K562 (cell line): ENCODE measurements around the gene SLC39A11. TPM values are rescaled to one million over a fixed set of nuclear protein-coding genes. Genes with fewer than 3 reads are reported as not detected.

Experiments used
- ATF7 ChIP-seq: fragments of 450-650 bp; IDR thresholded peaks from 2 replicates; pipeline ENCODE4 v1.7.1; 2014; ENCODE audit warnings: mild to moderate bottlenecking, moderate library complexity
- CREM ChIP-seq: IDR thresholded peaks from 2 replicates; pipeline ENCODE4 v1.6.1; 2014; ENCODE audit warnings: antibody characterized with exemption, low read depth
- HMG20A ChIP-seq: fragments of 450-650 bp; formaldehyde crosslinking; conservative IDR thresholded peaks from 2 replicates; pipeline ENCODE4 v1.4.0; 2020; ENCODE audit warnings: mild to moderate bottlenecking, mixed read lengths
- MAZ ChIP-seq, 2 experiments: fragments of 450-650 bp in 1 of 2; sonication (generic) in 1 of 2; formaldehyde crosslinking; IDR thresholded peaks in 1 of 2; conservative IDR thresholded peaks in 1 of 2; 2 replicates each; pipeline versions ENCODE4 v1.4.0 to v1.5.0; 2020; ENCODE audit warnings: mild to moderate bottlenecking in 1 of 2, missing genetic modification reagents in 1 of 2
- SMAD3 ChIP-seq: fragments of 450-650 bp; formaldehyde crosslinking; conservative IDR thresholded peaks from 2 replicates; pipeline ENCODE4 v1.4.0; 2020; ENCODE audit warnings: mild to moderate bottlenecking
- ZBTB1 ChIP-seq: sonication (generic); formaldehyde crosslinking; IDR thresholded peaks from 2 replicates; pipeline ENCODE4 v1.8.1; 2023; ENCODE audit warnings: missing genetic modification reagents, low read depth, mild to moderate bottlenecking, borderline replicate concordance
- ZBTB43 ChIP-seq: sonication (generic); formaldehyde crosslinking; IDR thresholded peaks from 2 replicates; pipeline ENCODE4 v1.8.0; 2023; ENCODE audit warnings: mild to moderate bottlenecking, missing genetic modification reagents
- ZBTB9 ChIP-seq: fragments of 450-650 bp; formaldehyde crosslinking; IDR thresholded peaks from 2 replicates; pipeline ENCODE4 v1.4.0; 2020; ENCODE audit warnings: mild to moderate bottlenecking, moderate library complexity
- ZFP30 ChIP-seq: fragments of 250-450 bp; sonication (Bioruptor Pico); IDR thresholded peaks from 2 replicates; pipeline ENCODE4 v1.8.0; 2022; ENCODE audit warnings: moderate library complexity, mild to moderate bottlenecking, inconsistent platforms, borderline replicate concordance
- ZNF217 ChIP-seq: sonication (generic); formaldehyde crosslinking; IDR thresholded peaks from 2 replicates; pipeline ENCODE4 v1.8.0; 2022; ENCODE audit warnings: mild to moderate bottlenecking, missing genetic modification reagents
- ZNF586 ChIP-seq: fragments of 450-650 bp; formaldehyde crosslinking; conservative IDR thresholded peaks from 2 replicates; pipeline ENCODE4 v1.4.0; 2020; ENCODE audit warnings: mild to moderate bottlenecking, moderate library complexity
- polyA plus RNA-seq, 8 experiments: library from polyadenylated mRNA; depleted of rRNA in 4 of 8; stranded (reverse) in 5 of 8; unstranded in 3 of 8; fragments of >200 nt; fragmentation: Nextera tagmentation in 2 of 8; fragmentation: Illumina TruSeq in 1 of 8; extraction: Ambion mirVana in 2 of 8; extraction: Trizol in 1 of 8; gene quantifications; 2 replicates each; pipeline versions ENCODE4 v1.2.1 to v1.2.3, GENCODE V29; 2011 to 2014; ENCODE audit warnings: inconsistent platforms in 1 of 8, missing spikeins in 1 of 8
- total RNA-seq, 7 experiments: library from RNA; depleted of rRNA in 6 of 7; stranded (reverse); fragments of >200 nt in 6 of 7; fragmentation: Illumina TruSeq in 2 of 7; extraction: Trizol in 2 of 7; gene quantifications; 2 replicates each; pipeline versions ENCODE4 v1.2.1 to v1.2.3, GENCODE V29; 2011 to 2021; ENCODE audit warnings: low replicate concordance in 1 of 7
- TF ChIP-seq, protein P1 (sequence below), 2 experiments: fragments of 150-350 bp in 1 of 2; IDR thresholded peaks; 2 replicates each; pipeline ENCODE4 v1.6.1; 2012 to 2016; ENCODE audit warnings: low read depth in 2 of 2, low read length in 2 of 2, mild to moderate bottlenecking in 1 of 2, moderate library complexity in 1 of 2
- TF ChIP-seq, protein P2 (sequence below): fragments of 250-450 bp; sonication (Bioruptor Pico); IDR thresholded peaks from 2 replicates; pipeline ENCODE4 v1.8.0; 2021; ENCODE audit warnings: mild to moderate bottlenecking, moderate library complexity

The SLC39A11 gene
- total and polyA plus RNA-seq, 9 of the 15 experiments (the other 6 are each of a cell fraction or from before 2014, with no cell fraction given): 10.5 to 26.4 (median 13.4) TPM

GRCh38 chr17:72976971-72977770, 115.3 kb downstream of the SLC39A11 start (continued):
- TF ChIP-seq ZFP30 (CRISPR knock-in tag) (no peak), ZNF217 (CRISPR knock-in tag) (no peak), ATF7 (no peak), ZBTB9 (CRISPR knock-in tag) (no peak), SMAD3 (CRISPR knock-in tag) (no peak), ZBTB43 (CRISPR knock-in tag) (no peak), ZBTB1 (CRISPR knock-in tag) (no peak), HMG20A (CRISPR knock-in tag) (no peak), ZNF586 (no peak), MAZ (CRISPR knock-in tag; conservative IDR thresholded peaks at IDR 0.05 in 1 of 2, IDR thresholded peaks at IDR 0.05 in 1 of 2) (peak in 1 of 2 experiments; percentile 3; a peak in 1 of 4 replicates), CREM (peak; percentile 58)
- TF ChIP-seq, protein P1, sequence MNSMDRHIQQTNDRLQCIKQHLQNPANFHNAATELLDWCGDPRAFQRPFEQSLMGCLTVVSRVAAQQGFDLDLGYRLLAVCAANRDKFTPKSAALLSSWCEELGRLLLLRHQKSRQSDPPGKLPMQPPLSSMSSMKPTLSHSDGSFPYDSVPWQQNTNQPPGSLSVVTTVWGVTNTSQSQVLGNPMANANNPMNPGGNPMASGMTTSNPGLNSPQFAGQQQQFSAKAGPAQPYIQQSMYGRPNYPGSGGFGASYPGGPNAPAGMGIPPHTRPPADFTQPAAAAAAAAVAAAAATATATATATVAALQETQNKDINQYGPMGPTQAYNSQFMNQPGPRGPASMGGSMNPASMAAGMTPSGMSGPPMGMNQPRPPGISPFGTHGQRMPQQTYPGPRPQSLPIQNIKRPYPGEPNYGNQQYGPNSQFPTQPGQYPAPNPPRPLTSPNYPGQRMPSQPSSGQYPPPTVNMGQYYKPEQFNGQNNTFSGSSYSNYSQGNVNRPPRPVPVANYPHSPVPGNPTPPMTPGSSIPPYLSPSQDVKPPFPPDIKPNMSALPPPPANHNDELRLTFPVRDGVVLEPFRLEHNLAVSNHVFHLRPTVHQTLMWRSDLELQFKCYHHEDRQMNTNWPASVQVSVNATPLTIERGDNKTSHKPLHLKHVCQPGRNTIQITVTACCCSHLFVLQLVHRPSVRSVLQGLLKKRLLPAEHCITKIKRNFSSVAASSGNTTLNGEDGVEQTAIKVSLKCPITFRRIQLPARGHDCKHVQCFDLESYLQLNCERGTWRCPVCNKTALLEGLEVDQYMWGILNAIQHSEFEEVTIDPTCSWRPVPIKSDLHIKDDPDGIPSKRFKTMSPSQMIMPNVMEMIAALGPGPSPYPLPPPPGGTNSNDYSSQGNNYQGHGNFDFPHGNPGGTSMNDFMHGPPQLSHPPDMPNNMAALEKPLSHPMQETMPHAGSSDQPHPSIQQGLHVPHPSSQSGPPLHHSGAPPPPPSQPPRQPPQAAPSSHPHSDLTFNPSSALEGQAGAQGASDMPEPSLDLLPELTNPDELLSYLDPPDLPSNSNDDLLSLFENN (IDR thresholded peaks at IDR 0.05; ENCODE audit: low read depth in 2 of 2, low read length in 2 of 2): no peak
- TF ChIP-seq, protein P2, sequence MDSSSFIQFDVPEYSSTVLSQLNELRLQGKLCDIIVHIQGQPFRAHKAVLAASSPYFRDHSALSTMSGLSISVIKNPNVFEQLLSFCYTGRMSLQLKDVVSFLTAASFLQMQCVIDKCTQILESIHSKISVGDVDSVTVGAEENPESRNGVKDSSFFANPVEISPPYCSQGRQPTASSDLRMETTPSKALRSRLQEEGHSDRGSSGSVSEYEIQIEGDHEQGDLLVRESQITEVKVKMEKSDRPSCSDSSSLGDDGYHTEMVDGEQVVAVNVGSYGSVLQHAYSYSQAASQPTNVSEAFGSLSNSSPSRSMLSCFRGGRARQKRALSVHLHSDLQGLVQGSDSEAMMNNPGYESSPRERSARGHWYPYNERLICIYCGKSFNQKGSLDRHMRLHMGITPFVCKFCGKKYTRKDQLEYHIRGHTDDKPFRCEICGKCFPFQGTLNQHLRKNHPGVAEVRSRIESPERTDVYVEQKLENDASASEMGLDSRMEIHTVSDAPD (CRISPR knock-in tag): no peak
